ENCODE data around the gene SLC30A2.

GRCh38 chr1:26084844-26085243, 38.9 kb upstream of the SLC30A2 start:
- TF ChIP-seq GABPA (IDR thresholded peaks at IDR 0.05; ENCODE audit: low read depth) (no peak), CTCF (IDR thresholded peaks at IDR 0.05; ENCODE audit: insufficient read depth, low read length) (no peak), POLR2AphosphoS5 (IDR thresholded peaks at IDR 0.05; ENCODE audit: low read depth) (no peak), REST (IDR thresholded peaks at IDR 0.05; ENCODE audit: insufficient replicate concordance, low read depth) (no peak)

Measured in HL-60 (cell line).